Left cardiac atrium (tissue), 4 donors: Measurements from ENCODE around the gene ARMC7. TPM values are rescaled to one million over a fixed set of nuclear protein-coding genes. Genes with fewer than 3 reads are reported as not detected.
"Not testable (repeated sequence)": the region's sequence is repeated elsewhere in the genome, so short reads cannot be mapped to it uniquely, and the experiment has no call there.

Source experiments
- ATAC-seq, 2 donors: fragments of 200-7000 bp; cut with Tn5 transposase; one replicate each; pipeline ENCODE4 v1.9.1; 2020; ENCODE audit warnings: mild to moderate bottlenecking in 2 of 2, moderate library complexity in 2 of 2
- DNase-seq: peaks from one replicate; pipeline ENCODE4 v3.0.0-alpha.2; 2020
- intact Hi-C, 2 donors: fragments of 100-400 bp; cut with DNase I; formaldehyde crosslinking; loops; one replicate each; pipeline versions ENCODE4 v1.14.1 to v1.15.1; 2022 to 2023
- total RNA-seq, 2 donors: library from RNA; stranded (reverse); fragmentation: NEBNext Ultra II Directional; extraction: Animal tissue kit (Norgen Biotek cat#: 25700); gene quantifications; one replicate each; pipeline ENCODE4 v1.2.1, GENCODE V29; 2021
- donor health status: DM: no; HTN: yes; CAD: no.
- donor health status: DM: no; HTN: yes; CAD: no; lungs with severe emphysema.
- donor health status: DM: yes; HTN: yes; CAD: no.
- donor health status: Dilated cardiomyopathy.

Gene ARMC7
- total RNA-seq, 2 donors from 2014 or later: 5.8 to 6.7 TPM

GRCh38 chr17:75164606-75165005, 54.8 kb downstream of the ARMC7 start:
- DNase-seq, intact Hi-C loops, ATAC-seq: not testable (repeated sequence)

GRCh38 chr17:75168998-75169397, 59.2 kb downstream of the ARMC7 start:
- DNase-seq (no peak), ATAC-seq (no peak)
- intact Hi-C loops: no loop called here

- DNase-seq (no peak), ATAC-seq (no peak)
- intact Hi-C loops: loop anchor here (10.0 kb wide), 2 partner anchors 59 to 109 kb away; no protein-coding TSS in a partner anchor
These were observed 63.8 kb downstream of the ARMC7 start for GRCh38 chr17:75173526-75173925.

GRCh38 chr17:75174996-75175395, 65.2 kb downstream of the ARMC7 start:
- intact Hi-C loops: loop anchor here (10.0 kb wide), 2 partner anchors 60 to 110 kb away; no protein-coding TSS in a partner anchor
- ATAC-seq (no peak), DNase-seq (no peak)

- intact Hi-C loops: loop anchor here (10.0 kb wide), 2 partner anchors 62 to 112 kb away; no protein-coding TSS in a partner anchor
- no peak for ATAC-seq
- DNase-seq: no peak
These were observed 66.9 kb downstream of the ARMC7 start for GRCh38 chr17:75176625-75177024.

- no peak for ATAC-seq
- intact Hi-C loops: loop anchor here (10.0 kb wide), 2 partner anchors 64 to 114 kb away; no protein-coding TSS in a partner anchor
- no peak for DNase-seq
These were observed 68.7 kb downstream of the ARMC7 start for GRCh38 chr17:75178453-75178852.

Other genes starting within 250 kb of the ARMC7 start
- 1 to 10 TPM; 6.6 to 8.1 TPM for gene FDXR, start 237.0 kb upstream of the ARMC7 start, total RNA-seq
- gene FADS6, start 216.3 kb upstream of the ARMC7 start, total RNA-seq: not detected
- under 1 TPM; 0.21 to 0.47 TPM for gene USH1G, start 186.7 kb upstream of the ARMC7 start, total RNA-seq
- not detected for gene OTOP2, start 185.7 kb upstream of the ARMC7 start, total RNA-seq
- not detected for gene OTOP3, start 174.1 kb upstream of the ARMC7 start, total RNA-seq
- gene HID1, start 137.2 kb upstream of the ARMC7 start, total RNA-seq: 1 to 10 TPM; 7.4 to 8.2 TPM
- 10 to 100 TPM; 13.8 to 15.2 TPM for gene CDR2L, start 122.3 kb upstream of the ARMC7 start, total RNA-seq
- 10 to 100 TPM; 38.1 to 46.7 TPM for gene MRPL58, start 97.3 kb upstream of the ARMC7 start, total RNA-seq
- 100 to 1,000 TPM; 676 to 729 TPM for gene ATP5PD, start 63.0 kb upstream of the ARMC7 start, total RNA-seq
- 10 to 100 TPM; 21.4 to 26.2 TPM for gene KCTD2, start 62.7 kb upstream of the ARMC7 start, total RNA-seq
- gene SLC16A5, start 22.0 kb upstream of the ARMC7 start, total RNA-seq: 10 to 100 TPM in 1 of 2 donors, 1 to 10 TPM in 1; 7.2 to 14.3 TPM
- gene NT5C, start 21.8 kb downstream of the ARMC7 start, total RNA-seq: 10 to 100 TPM; 27.2 to 28.4 TPM
- gene JPT1, start 44.5 kb downstream of the ARMC7 start, total RNA-seq: 10 to 100 TPM; 16.4 to 19.7 TPM
- gene SUMO2, start 73.0 kb downstream of the ARMC7 start, total RNA-seq: 100 to 1,000 TPM; 231 to 246 TPM
- 10 to 100 TPM; 28.6 to 37.9 TPM for gene NUP85, start 95.7 kb downstream of the ARMC7 start, total RNA-seq
- gene GGA3, start 151.6 kb downstream of the ARMC7 start, total RNA-seq: 10 to 100 TPM; 23.0 to 24.5 TPM
- gene MRPS7, start 151.9 kb downstream of the ARMC7 start, total RNA-seq: 100 to 1,000 TPM in 1 of 2 donors, 10 to 100 TPM in 1; 85.4 to 103 TPM
- gene MIF4GD, start 161.3 kb downstream of the ARMC7 start, total RNA-seq: 10 to 100 TPM; 13.8 to 17.7 TPM
- 10 to 100 TPM; 15.2 to 21.0 TPM for gene SLC25A19, start 179.5 kb downstream of the ARMC7 start, total RNA-seq